Spinal cord (tissue), 10 donors: ENCODE data around the gene DEFB113. TPM values are rescaled to one million over a fixed set of nuclear protein-coding genes. Genes with fewer than 3 reads are reported as not detected.

Source experiments
- DNase-seq, 6 donors: peaks; one replicate each; pipeline versions ENCODE4 v3.0.0 to v3.0.0-alpha.2; 2013 to 2015; ENCODE audit warnings: low spot score in 6 of 6, low read depth in 4 of 6
- H3K27ac ChIP-seq: one replicate; pipeline ENCODE4 v1.5.1; 2013; ENCODE audit warnings: low read depth, low read length, control low read depth
- H3K27me3 ChIP-seq: one replicate; pipeline ENCODE4 v1.6.1; 2013; ENCODE audit warnings: low read length; ENCODE audit not compliant: control insufficient read depth, insufficient read depth
- H3K36me3 ChIP-seq: one replicate; pipeline ENCODE4 v1.6.1; 2013; ENCODE audit warnings: low read length; ENCODE audit not compliant: control insufficient read depth, insufficient read depth
- H3K4me1 ChIP-seq: one replicate; pipeline ENCODE4 v1.6.1; 2013; ENCODE audit warnings: low read length; ENCODE audit not compliant: control insufficient read depth, insufficient read depth
- H3K4me3 ChIP-seq: one replicate; pipeline ENCODE4 v1.5.1; 2013; ENCODE audit warnings: low read depth, low read length, control low read depth
- H3K9me3 ChIP-seq: one replicate; pipeline ENCODE4 v1.6.1; 2013; ENCODE audit warnings: low read length; ENCODE audit not compliant: control insufficient read depth, insufficient read depth
- WGBS: methylation state at CpG from one replicate; pipeline ENCODE4 v1.1.5; 2013; ENCODE audit warnings: missing lambda C conversion rate; ENCODE audit not compliant: insufficient coverage; 5-methylcytosine and 5-hydroxymethylcytosine counted together
- polyA plus RNA-seq, 2 donors: library from polyadenylated mRNA; unstranded; fragments of 120-200 nt; gene quantifications; one replicate each; pipeline ENCODE4 v1.2.1, GENCODE V29; 2013; ENCODE audit not compliant: insufficient read length in 2 of 2
- total RNA-seq, 2 donors: library from RNA; depleted of rRNA in 1 of 2; stranded (reverse); fragments of 120-200 nt in 1 of 2; fragments of >200 nt in 1 of 2; gene quantifications; one replicate each; pipeline versions ENCODE4 v1.2.3 to v1.2.4, GENCODE V29; 2013 to 2014
- donor health status: healthy.

The DEFB113 gene
- total and polyA plus RNA-seq, 4 donors: not detected

DNA sequence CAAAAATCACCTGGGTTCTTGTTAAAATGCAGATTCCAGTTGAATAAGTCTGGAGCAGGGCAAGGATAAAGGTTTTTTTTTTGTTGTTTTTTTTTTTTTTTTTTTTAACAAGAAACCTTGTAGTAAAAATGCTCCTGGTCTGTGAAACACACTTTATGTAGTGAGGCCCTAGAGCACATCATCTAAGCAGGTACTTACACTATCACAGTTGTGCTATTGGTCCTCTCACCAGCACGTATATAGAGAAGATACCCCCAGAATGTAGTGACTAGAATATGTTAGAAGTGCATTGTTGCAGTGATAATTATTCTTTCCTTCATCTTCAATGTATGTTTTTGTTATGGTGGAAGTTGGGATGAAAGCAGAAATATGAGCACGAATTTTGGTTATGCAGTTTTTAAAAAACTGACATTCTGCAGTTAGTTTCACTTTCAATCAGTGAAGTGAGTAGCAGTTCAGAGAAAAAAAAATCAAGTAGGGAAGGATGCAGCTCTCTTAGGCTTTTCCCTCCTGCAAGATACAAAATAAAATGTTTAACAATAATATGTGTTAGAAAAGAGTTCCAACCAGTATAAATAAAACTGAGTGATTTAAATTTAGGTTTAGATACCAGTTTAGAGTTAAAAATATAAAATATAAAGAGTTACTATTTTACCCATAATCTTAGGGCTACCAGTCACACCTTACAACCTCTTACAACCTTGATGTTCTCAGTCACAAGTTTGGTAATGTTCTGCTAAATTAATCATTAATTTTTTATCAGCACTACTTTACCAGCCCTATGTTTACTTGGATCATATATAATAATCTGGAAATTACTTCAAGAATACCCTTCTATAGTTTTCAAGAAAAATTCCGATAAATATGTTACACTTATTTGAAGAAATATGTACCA lies 9.2 kb upstream of the DEFB113 start:
- no peaks in the 10 kb centered on the region for H3K4me1 ChIP-seq
- WGBS: no CpG with 5 or more reads among the region's 3 CpGs
- H3K27ac ChIP-seq: no peak overlapping the region
- no peak overlapping the region for H3K4me3 ChIP-seq
- no peaks in the 10 kb centered on the region for H3K27me3 ChIP-seq
- no peaks in the 10 kb centered on the region for H3K36me3 ChIP-seq
- no peak for DNase-seq
- H3K9me3 ChIP-seq: no peaks in the 10 kb centered on the region

DNA sequence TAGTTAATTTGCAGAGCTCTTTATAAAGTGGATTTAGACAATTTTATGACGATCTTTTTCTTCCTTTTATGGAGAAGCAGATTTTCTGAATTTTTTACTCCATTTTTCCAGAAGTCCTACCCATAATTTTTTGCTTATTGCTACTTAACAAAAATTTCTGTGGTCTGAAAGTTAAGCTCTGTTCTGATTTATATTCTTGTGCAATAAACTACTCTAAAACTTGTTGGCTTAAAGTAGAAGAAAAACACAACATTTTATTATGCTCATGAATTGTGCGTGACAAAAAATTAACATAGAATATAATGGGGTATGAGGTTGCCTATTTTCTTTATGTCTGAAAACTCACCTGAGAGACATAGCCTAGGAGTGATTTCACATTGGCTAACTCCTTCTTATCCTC lies 2.6 kb downstream of the DEFB113 start:
- WGBS: no CpG with 5 or more reads among the region's 2 CpGs
- Histone ChIP-seq H3K27me3 (no peaks in the 10 kb centered on the region), H3K36me3 (no peaks in the 10 kb centered on the region), H3K4me3 (no peak overlapping the region), H3K27ac (no peak overlapping the region), H3K9me3 (no peaks in the 10 kb centered on the region), H3K4me1 (no peaks in the 10 kb centered on the region)
- DNase-seq: no peak

DNA sequence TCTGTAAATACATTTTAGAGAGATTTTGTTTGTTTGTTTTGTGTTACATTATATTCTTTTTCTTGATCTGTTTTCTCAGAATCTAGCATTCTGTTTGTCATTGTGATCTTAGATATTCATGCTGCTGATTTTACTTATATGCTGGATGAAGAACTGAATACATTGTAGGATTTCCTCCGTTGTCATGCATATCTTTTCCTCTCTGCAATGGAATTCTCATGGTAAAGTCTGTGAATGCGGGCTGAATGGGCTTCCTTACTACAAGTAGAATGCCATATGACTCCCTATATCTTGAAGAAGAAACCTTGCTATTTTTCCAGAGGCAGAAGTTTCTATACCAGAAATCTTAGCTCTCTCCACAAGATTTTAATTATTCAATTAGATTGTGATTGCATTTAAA lies 3.1 kb downstream of the DEFB113 start:
- DNase-seq: no peak
- Histone ChIP-seq H3K4me3 (no peak overlapping the region), H3K27ac (no peak overlapping the region), H3K36me3 (no peaks in the 10 kb centered on the region), H3K4me1 (no peaks in the 10 kb centered on the region), H3K27me3 (no peaks in the 10 kb centered on the region), H3K9me3 (no peaks in the 10 kb centered on the region)
- WGBS: no CpG with 5 or more reads among the region's 2 CpGs

DNA sequence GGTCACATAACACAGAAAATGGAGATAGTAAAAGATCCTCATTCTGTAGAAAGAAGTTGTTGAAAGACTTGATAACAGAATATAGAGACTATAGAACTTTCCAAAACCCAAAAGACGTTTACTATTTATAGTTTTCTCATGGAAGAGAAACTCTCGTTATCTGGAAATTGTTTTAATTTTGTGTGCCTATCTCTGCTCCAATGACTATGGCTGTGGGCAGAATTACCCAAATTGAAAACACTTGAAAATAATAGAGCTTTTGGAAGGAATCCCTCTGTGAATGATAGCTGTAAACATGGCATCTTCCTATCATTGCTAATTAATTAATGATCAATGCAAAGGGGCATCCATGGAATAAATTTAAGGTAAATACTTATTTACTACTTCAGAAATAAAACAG lies 5.4 kb downstream of the DEFB113 start, which contains the start of gene DEFB114:
DEFB114 (minus strand) TSS at position 101 of the 400 bp plus-strand sequence; CDS start at position 42, 59 bp downstream.
- no CpG with 5 or more reads among the region's 2 CpGs for WGBS
- no peak for DNase-seq
- no peaks in the 10 kb centered on the region for H3K27me3 ChIP-seq
- H3K4me3 ChIP-seq: no peak within 1 kb of the TSS
- no peak within 1 kb of the TSS for H3K27ac ChIP-seq
- no peaks in the 10 kb centered on the region for H3K4me1 ChIP-seq
- H3K9me3 ChIP-seq: no peaks in the 10 kb centered on the region
- no peaks in the 10 kb centered on the region for H3K36me3 ChIP-seq

DNA sequence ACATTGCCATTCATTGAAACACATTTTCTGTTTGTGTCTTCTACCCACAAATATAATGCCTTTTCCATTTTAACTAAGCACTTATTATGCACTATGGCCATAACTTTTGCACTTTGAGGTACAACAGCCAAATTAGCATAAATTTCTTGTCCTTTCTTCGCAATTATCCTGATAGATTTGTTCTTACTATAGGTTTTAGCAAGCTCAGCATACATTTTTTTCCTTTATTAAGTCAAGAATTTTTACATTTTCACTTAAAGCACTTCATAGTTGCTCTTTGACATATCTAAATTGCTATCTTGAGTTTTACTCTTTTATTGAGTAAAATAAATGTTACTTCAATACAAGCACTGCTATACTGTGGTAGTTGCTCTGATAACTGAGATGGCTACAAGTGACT lies 11.2 kb downstream of the DEFB113 start:
- no CpG with 5 or more reads among the region's 1 CpG for WGBS
- no peak overlapping the region for H3K4me3 ChIP-seq
- H3K4me1 ChIP-seq: no peaks in the 10 kb centered on the region
- H3K9me3 ChIP-seq: no peaks in the 10 kb centered on the region
- DNase-seq: no peak
- H3K27ac ChIP-seq: no peak overlapping the region
- H3K27me3 ChIP-seq: no peaks in the 10 kb centered on the region
- no peaks in the 10 kb centered on the region for H3K36me3 ChIP-seq

DNA sequence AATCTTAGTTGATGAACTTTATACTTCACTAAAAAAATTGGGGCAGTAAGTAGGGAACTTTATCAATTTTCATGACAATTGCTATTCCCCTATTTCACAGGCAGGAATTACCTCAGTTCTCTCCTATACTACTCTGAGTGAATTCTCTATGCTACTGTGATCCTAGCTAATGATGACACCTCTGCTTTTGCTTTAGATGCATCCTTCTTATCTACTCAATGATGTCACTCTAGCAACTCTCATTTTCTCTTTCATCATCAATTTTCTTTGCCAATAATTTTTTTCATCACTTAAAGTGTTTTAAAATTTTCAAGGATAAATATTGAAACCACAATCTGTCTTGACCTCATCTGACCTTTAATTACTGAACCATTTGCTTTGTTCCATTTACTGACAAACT lies 13.6 kb downstream of the DEFB113 start:
- DNase-seq: no peak
- no peaks in the 10 kb centered on the region for H3K36me3 ChIP-seq
- no peak overlapping the region for H3K4me3 ChIP-seq
- H3K4me1 ChIP-seq: no peaks in the 10 kb centered on the region
- H3K27me3 ChIP-seq: no peaks in the 10 kb centered on the region
- H3K27ac ChIP-seq: no peak overlapping the region
- H3K9me3 ChIP-seq: no peaks in the 10 kb centered on the region

DNA sequence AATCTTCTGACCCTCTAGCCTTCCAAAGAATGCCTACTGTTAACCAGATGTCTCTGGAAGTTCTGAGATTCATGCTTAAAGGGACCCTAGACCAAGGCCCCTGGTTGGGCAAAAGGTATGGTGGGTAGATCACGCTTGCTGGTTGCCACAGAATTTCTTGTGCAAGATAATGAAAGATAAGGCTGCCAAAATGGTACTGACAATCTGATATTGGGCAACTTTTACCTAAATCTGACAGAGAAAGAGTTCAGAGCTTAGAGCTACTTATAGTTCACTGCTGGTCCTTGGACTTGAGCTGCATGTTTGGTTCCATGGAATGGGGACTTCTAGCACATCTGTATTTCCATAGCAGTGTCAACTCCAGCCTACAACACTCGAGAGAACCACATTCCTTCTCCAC lies 17.5 kb downstream of the DEFB113 start:
- 91% methylated on average over 1 of the region's 2 CpGs for WGBS
- Histone ChIP-seq H3K4me3 (no peak overlapping the region), H3K9me3 (no peaks in the 10 kb centered on the region)

DNA sequence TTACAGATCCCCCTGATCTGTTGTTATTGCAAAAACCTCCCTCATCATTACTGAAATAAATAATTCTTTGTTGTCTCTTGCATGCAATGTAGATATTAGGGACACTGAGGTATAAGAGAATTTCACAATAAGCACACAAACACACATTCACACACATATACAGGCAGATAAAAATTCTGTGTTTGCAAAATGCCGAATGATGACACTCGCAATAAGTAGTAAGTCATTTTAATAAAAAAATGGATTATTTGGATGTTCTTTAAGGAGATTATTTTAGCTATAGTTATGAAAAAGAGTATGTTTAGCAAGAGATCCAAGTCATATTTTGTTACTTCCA lies 19.0 kb downstream of the DEFB113 start:
- Histone ChIP-seq H3K27me3 (no peaks in the 10 kb centered on the region), H3K36me3 (no peaks in the 10 kb centered on the region), H3K4me1 (no peaks in the 10 kb centered on the region), H3K9me3 (no peaks in the 10 kb centered on the region), H3K27ac (no peak overlapping the region), H3K4me3 (no peak overlapping the region)
- no peak for DNase-seq
- WGBS: no CpG with 5 or more reads among the region's 2 CpGs

More for the DNA sequence above, 17.5 kb downstream of the DEFB113 start:
- no peaks in the 10 kb centered on the region for H3K4me1 ChIP-seq
- H3K27me3 ChIP-seq: no peaks in the 10 kb centered on the region
- H3K27ac ChIP-seq: no peak overlapping the region
- no peak for DNase-seq
- H3K36me3 ChIP-seq: no peaks in the 10 kb centered on the region

DNA sequence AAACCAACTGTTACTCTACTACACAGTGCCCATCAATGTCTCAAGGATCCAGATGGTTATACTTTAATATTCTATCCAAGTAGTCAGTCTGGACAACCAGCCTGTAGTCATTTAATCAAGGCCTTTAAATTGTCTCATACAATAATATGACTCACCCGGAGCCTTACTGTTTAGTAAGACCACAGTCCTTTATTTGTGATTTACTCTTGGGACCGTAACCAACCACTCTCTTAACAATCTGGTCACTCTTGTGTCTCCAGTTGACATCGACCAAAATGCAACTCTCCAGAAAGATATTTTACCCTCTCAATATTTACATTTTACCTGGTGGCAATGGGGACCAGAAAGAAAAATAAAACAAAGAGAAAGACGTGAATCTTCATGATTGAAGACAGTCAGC lies 20.4 kb downstream of the DEFB113 start:
- WGBS: 71% methylated on average over 2 of the region's 4 CpGs
- Histone ChIP-seq H3K27me3 (no peaks in the 10 kb centered on the region), H3K4me1 (no peaks in the 10 kb centered on the region), H3K9me3 (no peaks in the 10 kb centered on the region), H3K27ac (no peak overlapping the region), H3K4me3 (no peak overlapping the region), H3K36me3 (no peaks in the 10 kb centered on the region)
- DNase-seq: no peak

DNA sequence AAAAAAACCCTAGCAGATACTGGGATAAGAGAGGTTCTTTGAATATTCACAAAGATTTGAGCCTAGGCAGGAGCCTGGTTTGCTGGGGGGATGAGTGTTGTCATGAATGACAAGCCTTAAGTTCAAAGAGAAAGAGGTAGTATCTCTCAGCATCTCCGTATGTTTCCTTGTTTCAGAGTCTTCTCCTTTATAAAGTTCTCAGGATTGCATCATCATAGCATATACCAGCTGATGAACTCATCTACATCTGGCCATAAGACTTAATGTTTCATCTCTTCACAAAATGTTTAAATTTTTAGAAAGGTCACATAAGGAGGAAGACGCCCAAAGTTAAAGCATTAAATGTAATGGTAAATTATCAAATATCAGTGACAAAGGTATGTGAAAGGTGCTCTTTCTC lies 22.6 kb downstream of the DEFB113 start:
- Histone ChIP-seq H3K9me3 (no peaks in the 10 kb centered on the region), H3K4me3 (no peak overlapping the region), H3K27me3 (no peaks in the 10 kb centered on the region), H3K4me1 (no peaks in the 10 kb centered on the region), H3K36me3 (no peaks in the 10 kb centered on the region), H3K27ac (no peak overlapping the region)
- DNase-seq: no peak
- no CpG with 5 or more reads among the region's 2 CpGs for WGBS
